AG09319 (cell line): ENCODE measurements around the gene GOPC.

ENCODE experiments used
- DNase-seq: peaks from one replicate; pipeline ENCODE4 v3.0.0-alpha.2; 2010; ENCODE audit warnings: low read depth; ENCODE audit errors: extremely low read depth
- TF ChIP-seq, protein P1 (sequence below): IDR thresholded peaks from 2 replicates; pipeline ENCODE4 v1.5.1; 2011; ENCODE audit warnings: low read depth, mild to moderate bottlenecking, inconsistent platforms, low read length, moderate library complexity

The GOPC gene

DNA sequence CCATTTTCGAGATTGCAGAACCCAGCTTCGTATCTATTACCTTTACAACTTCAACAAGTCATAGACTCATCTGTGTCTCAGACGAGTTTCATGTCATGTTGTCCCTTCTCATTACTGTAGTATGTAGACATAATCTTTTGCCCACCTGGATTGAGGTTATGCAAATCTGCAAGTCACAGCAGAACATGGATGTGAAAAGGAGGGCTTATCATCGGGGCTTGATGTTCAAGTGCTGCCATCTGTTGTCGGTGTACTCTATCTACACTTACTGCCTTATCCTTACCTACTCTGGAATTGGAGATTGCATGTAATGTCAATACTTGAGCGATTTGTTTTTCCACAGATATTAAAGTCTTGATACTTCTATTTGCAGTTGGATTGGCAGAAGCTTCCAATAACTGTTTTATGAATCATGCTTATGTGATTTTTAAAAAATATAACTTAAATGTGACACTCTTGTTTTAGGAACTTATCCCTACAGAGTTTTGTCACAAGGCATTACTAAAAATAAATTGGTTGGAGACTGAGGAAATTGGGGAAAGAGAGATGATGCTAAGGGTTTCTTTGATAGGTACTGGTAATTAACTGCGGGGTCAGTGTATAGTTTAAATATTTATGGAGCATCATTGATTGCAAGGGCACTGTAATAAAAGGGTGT, 3.0 kb upstream of the GOPC start:
- TF ChIP-seq, protein P1, sequence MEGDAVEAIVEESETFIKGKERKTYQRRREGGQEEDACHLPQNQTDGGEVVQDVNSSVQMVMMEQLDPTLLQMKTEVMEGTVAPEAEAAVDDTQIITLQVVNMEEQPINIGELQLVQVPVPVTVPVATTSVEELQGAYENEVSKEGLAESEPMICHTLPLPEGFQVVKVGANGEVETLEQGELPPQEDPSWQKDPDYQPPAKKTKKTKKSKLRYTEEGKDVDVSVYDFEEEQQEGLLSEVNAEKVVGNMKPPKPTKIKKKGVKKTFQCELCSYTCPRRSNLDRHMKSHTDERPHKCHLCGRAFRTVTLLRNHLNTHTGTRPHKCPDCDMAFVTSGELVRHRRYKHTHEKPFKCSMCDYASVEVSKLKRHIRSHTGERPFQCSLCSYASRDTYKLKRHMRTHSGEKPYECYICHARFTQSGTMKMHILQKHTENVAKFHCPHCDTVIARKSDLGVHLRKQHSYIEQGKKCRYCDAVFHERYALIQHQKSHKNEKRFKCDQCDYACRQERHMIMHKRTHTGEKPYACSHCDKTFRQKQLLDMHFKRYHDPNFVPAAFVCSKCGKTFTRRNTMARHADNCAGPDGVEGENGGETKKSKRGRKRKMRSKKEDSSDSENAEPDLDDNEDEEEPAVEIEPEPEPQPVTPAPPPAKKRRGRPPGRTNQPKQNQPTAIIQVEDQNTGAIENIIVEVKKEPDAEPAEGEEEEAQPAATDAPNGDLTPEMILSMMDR: peak; percentile 80
- peak; percentile 56 for DNase-seq

DNA sequence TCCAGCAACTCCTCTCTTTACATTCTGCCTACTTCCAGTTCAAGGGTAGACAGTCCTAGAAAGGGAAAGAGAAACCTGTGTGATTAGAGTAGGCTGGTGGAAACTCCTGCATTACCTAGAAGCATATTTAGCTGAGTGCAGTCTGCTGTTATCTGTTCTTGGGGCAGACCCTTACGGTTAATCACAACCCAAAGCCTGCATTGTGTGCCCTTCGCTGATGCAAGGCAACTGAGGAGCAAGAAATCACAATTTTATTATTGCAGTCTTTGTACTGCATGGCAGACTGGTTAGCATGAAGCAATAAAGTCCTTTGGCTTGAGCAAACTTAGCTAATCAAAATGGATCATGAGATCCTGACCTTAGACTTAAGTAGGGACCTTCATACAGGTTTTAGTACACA, 1.5 kb upstream of the GOPC start:
- DNase-seq: no peak

DNA sequence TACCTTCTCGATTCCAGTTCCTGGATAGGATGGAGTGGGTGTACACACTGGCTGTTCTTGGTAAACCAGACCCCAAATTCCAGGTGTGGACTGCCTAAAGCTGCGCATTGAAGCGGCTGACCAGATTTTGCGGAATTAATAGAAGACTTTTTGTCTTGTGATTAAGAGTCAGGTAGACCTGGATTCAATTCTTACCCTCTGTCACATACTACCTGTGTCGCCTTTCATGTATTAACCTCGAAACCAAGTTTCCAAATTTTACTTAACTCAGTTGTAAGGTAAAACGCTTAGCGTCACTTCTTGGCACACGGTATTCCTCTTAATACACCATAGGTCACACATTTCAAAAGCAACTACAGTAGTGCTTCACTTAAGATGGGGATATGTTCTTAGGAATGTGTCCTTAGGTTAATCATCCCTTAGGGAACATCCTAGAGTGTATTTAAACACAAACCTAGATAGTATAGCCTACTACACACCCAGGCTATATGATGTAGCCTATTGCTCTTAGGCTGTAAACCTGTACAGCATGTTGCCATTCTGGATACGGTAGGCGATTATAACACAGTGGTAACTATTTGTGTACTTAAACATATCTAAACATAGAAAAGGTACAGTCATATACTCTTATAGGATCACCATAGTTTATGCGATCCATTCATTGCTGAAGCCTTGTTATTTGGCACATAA, 733 bp upstream of the GOPC start:
- TF ChIP-seq, protein P1: no peak
- no peak for DNase-seq

More for the DNA sequence above, 1.5 kb upstream of the GOPC start:
- TF ChIP-seq, protein P1: no peak

DNA sequence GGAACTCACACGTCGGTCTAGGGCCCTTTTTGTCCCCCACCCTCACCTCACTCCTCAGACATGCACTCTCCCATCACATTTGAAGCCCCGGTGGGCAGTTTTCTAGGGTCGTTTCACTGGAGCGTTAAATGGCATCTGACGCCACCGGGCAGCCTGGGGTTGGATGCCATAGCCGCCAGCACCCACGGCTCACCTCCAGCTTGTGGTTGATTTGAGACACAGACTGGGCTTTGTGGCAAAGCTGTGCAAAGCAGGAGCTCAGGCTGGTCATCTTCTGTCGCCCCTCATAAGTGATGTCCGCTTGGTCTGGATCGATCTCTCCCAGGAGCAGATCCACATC, 530 bp downstream of the GOPC start:
- TF ChIP-seq, protein P1: no peak
- DNase-seq: no peak

DNA sequence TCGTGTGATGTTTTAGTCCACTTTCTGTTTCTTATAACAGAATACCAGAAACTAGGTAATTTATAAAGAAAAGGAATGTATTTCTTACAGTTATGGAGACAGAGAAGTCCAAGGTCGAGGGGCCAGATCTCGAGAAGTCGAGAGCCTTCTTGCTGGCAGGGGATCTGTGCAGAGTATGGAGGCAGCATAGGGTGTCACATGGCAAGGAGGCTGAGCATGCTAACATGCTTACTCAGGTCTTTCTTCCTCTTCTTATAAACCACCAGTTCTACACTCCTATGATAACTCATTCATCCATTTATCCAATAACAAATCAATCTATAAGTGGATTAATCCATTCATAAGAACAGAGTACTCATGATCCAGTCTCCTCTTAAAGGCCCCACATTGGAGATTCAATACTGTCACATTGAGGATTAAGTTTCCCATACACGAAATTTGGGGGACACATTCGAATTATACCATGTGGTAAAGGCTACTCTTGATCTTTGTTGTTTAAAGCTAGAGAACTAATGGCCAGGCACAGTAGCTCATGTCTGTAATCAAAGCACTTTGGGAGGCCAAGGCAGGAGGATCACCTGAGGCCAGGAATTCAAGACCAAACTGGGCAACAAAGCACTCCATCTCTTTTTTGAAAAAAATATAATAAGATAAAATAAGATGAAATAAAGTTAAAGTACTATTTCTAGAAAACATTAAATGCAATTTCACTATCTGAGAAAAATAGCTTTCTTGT, 2.1 kb downstream of the GOPC start:
- no peak for DNase-seq
- TF ChIP-seq, protein P1: no peak

DNA sequence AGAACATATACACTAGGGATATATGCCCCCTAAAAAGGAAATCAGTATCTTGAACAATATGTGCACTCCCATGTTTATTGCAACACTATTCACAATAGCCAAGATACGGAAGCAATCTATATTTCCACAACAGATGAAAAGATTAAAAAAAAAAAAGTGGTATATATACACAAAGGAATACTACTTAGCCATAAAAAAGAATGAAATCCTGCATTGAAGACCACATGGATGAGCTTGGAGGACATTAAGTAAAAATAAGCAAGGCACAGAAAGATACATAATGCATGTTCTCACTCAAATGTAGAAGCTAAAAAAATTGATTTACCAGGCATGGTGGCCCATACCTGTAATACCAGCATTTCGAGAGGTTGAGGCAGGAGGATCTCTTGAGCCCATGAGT, 4.6 kb downstream of the GOPC start:
- TF ChIP-seq, protein P1: no peak
- no peak for DNase-seq

DNA sequence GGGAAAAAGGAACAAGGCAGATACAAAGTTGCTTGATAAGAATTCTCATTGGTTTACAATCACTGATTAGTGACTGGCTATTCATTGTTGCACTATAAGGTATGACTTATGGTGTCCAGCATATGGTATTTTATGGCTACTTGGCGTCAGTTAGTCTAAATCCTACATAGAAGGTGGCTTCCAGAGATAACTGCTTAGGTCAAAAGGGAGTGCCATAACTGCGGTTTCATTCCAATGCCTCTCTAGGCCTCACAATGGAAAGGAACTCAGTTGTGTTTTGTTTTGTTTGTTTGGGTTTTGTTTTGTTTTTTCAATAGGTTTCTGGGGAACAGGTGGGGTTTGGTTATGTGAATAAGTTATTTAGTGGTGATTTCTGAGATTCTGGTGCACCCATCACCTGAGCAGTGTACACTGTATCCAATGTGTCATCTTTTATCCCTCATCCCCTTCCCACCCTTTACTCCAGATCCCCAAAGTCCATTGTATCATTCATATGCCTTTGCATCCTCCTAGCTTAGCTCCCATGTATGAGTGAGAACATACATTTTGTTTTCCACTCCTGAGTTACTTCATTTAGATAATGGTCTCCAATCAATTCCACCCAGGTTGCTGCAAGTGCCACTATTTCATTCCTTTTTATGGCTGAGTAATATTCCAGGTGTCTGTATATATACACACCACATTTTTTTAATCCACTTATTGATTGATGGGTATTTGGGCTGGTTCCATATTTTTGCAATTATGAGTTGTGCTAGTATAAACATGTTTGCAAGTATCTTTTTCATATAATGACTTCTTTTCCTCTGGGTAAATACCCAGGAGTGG, 7.0 kb downstream of the GOPC start:
- DNase-seq: no peak
- TF ChIP-seq, protein P1: no peak
